PC-3 (cell line): ENCODE results near the gene TPRG1. TPM values are rescaled to one million over a fixed set of nuclear protein-coding genes. Genes with fewer than 3 reads are reported as not detected.

ENCODE experiments used
- ATAC-seq: fragments of 200-7000 bp; cut with Tn5 transposase; 2 replicates; pipeline ENCODE4 v1.9.1; 2020; ENCODE audit warnings: mild to moderate bottlenecking, moderate library complexity
- BruUV-seq: library from RNA; stranded (reverse); fragments of 400-500 nt; replicated peaks from 2 replicates; lab custom pipeline; 2021; lab: Mats Ljungman, UMichigan
- CTCF ChIA-PET: fragments of 300-600 bp; sonication (Branson Sonifier 250); formaldehyde crosslinking; loops from one replicate; lab custom pipeline; 2022; ENCODE audit warnings: antibody characterized with exemption; lab: Charles Lee
- POLR2A ChIA-PET: fragments of 300-600 bp; sonication (Branson Sonifier 250); formaldehyde crosslinking; loops from one replicate; lab custom pipeline; 2022; ENCODE audit warnings: antibody characterized with exemption; ENCODE audit not compliant: unreplicated experiment; lab: Charles Lee
- DNase-seq: peaks from one replicate; pipeline ENCODE4 v3.0.0-alpha.2; 2015
- H2AFZ ChIP-seq: fragments of 300-600 bp; sonication (generic); 2 replicates; pipeline ENCODE4 v1.6.0; 2016; ENCODE audit warnings: antibody characterized with exemption, low read length
- H3F3A ChIP-seq: fragments of 300-600 bp; sonication (generic); one replicate; pipeline ENCODE4 v1.6.0; 2017; ENCODE audit warnings: antibody characterized with exemption, low read length, control low read depth, mild to moderate bottlenecking; ENCODE audit not compliant: unreplicated experiment
- H3K27ac ChIP-seq: fragments of 300-600 bp; sonication (generic); 2 replicates; pipeline ENCODE4 v1.5.1; 2016; ENCODE audit warnings: mild to moderate bottlenecking, low read length
- H3K27me3 ChIP-seq: fragments of 300-600 bp; sonication (generic); 2 replicates; pipeline ENCODE4 v1.6.1; 2016; ENCODE audit warnings: low read length, mixed read lengths
- H3K36me3 ChIP-seq: fragments of 300-600 bp; sonication (generic); 2 replicates; pipeline ENCODE4 v1.6.1; 2016; ENCODE audit warnings: low read depth, mixed run types, low read length, mixed read lengths
- H3K4me1 ChIP-seq: fragments of 300-600 bp; sonication (generic); 2 replicates; pipeline ENCODE4 v1.5.1; 2016; ENCODE audit warnings: low read length; ENCODE audit not compliant: insufficient read depth
- H3K4me2 ChIP-seq: fragments of 300-600 bp; sonication (generic); 2 replicates; pipeline ENCODE4 v1.6.0; 2016; ENCODE audit warnings: low read length
- H3K4me3 ChIP-seq: fragments of 300-600 bp; sonication (generic); 2 replicates; pipeline ENCODE4 v1.5.1; 2016; ENCODE audit warnings: mild to moderate bottlenecking, low read length, mixed read lengths
- H3K79me2 ChIP-seq: fragments of 300-600 bp; sonication (generic); 2 replicates; pipeline ENCODE4 v1.6.1; 2017; ENCODE audit warnings: low read length, mixed read lengths
- H3K9ac ChIP-seq: fragments of 300-600 bp; sonication (generic); 2 replicates; pipeline ENCODE4 v1.6.0; 2016; ENCODE audit warnings: mild to moderate bottlenecking, low read length
- H3K9me2 ChIP-seq: fragments of 300-600 bp; sonication (generic); replicated peaks from 2 replicates; pipeline ENCODE4 v1.6.1; 2016; ENCODE audit warnings: mixed run types, low read length, mixed read lengths
- H3K9me3 ChIP-seq: fragments of 300-600 bp; sonication (generic); 2 replicates; pipeline ENCODE4 v1.6.1; 2016; ENCODE audit warnings: low read length, mixed read lengths
- H4K20me1 ChIP-seq: fragments of 300-600 bp; sonication (generic); 2 replicates; pipeline ENCODE4 v1.6.1; 2016; ENCODE audit warnings: low read length, mixed read lengths
- EZH2 ChIP-seq: fragments of 300-600 bp; sonication (generic); IDR thresholded peaks from one replicate; pipeline ENCODE4 v1.6.1; 2017; ENCODE audit warnings: antibody characterized with exemption, mild to moderate bottlenecking, low read length; ENCODE audit not compliant: unreplicated experiment
- EZH2phosphoT487 ChIP-seq: fragments of 300-600 bp; sonication (generic); IDR thresholded peaks from 2 replicates; pipeline ENCODE4 v1.6.1; 2018; ENCODE audit warnings: mild to moderate bottlenecking, antibody characterized with exemption, low read length, borderline replicate concordance
- intact Hi-C: fragments of 100-400 bp; cut with micrococcal nuclease; formaldehyde crosslinking; loops from 2 replicates; pipeline ENCODE4 v1.9.0; 2023
- total RNA-seq: library from RNA; depleted of rRNA; stranded (reverse); fragments of >200 nt; gene quantifications from 2 replicates; pipeline ENCODE4 v1.2.3, GENCODE V29; 2014
- TF ChIP-seq, protein P1 (sequence below): fragments of 300-600 bp; sonication (generic); conservative IDR thresholded peaks from 2 replicates; pipeline ENCODE4 v1.5.1; 2017; ENCODE audit warnings: antibody characterized with exemption, low read depth, mild to moderate bottlenecking, low read length

The TPRG1 gene
- total RNA-seq, 1 experiment from 2014 or later = 1.2 TPM

DNA sequence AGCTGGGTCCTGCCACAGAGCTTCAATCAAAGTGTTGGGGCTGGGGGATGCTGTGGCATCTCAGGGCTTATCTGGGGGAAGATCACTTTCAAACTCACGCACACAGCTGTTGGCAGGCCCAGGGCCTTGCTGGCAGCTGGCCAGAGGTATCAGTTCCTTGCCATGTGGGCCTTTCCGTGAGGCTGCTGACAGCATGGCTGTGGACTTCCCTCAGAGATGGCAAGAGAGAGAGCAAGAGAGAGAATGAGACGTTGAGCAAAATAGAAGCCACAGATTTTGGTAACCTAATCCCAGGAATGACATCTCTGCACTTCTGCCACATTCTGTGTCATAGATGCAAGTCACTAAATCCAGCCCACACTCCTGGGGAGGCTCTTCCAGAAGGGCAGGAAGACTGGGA is 91.0 kb downstream of the TPRG1 start:
- intact Hi-C loops = no loop called here
- H2AFZ ChIP-seq = no peak overlapping the region
- peaks cover 5% of the 10 kb centered on the region for H3K4me1 ChIP-seq
- no peaks in the 10 kb centered on the region for H3K9me2 ChIP-seq
- no peak overlapping the region for H3K4me3 ChIP-seq
- H3K9ac ChIP-seq = no peak overlapping the region
- BruUV-seq = no TSS peak
- H3K9me3 ChIP-seq = no peaks in the 10 kb centered on the region
- no peak overlapping the region for H3K4me2 ChIP-seq
- no peaks in the 10 kb centered on the region for H3K36me3 ChIP-seq
- H3K27ac ChIP-seq = no peak overlapping the region
- H3K79me2 ChIP-seq = no peaks in the 10 kb centered on the region
- POLR2A ChIA-PET = no interaction called here
- H3K27me3 ChIP-seq = no peaks in the 10 kb centered on the region
- CTCF ChIA-PET = no interaction called here
- DNase-seq (no peak), ATAC-seq (no peak)
- H3F3A ChIP-seq = no peaks in the 10 kb centered on the region
- no peaks in the 10 kb centered on the region for H4K20me1 ChIP-seq
- TF ChIP-seq, protein P1, sequence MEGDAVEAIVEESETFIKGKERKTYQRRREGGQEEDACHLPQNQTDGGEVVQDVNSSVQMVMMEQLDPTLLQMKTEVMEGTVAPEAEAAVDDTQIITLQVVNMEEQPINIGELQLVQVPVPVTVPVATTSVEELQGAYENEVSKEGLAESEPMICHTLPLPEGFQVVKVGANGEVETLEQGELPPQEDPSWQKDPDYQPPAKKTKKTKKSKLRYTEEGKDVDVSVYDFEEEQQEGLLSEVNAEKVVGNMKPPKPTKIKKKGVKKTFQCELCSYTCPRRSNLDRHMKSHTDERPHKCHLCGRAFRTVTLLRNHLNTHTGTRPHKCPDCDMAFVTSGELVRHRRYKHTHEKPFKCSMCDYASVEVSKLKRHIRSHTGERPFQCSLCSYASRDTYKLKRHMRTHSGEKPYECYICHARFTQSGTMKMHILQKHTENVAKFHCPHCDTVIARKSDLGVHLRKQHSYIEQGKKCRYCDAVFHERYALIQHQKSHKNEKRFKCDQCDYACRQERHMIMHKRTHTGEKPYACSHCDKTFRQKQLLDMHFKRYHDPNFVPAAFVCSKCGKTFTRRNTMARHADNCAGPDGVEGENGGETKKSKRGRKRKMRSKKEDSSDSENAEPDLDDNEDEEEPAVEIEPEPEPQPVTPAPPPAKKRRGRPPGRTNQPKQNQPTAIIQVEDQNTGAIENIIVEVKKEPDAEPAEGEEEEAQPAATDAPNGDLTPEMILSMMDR = no peak
- no peak for TF ChIP-seq EZH2phosphoT487
- no peak for TF ChIP-seq EZH2

DNA sequence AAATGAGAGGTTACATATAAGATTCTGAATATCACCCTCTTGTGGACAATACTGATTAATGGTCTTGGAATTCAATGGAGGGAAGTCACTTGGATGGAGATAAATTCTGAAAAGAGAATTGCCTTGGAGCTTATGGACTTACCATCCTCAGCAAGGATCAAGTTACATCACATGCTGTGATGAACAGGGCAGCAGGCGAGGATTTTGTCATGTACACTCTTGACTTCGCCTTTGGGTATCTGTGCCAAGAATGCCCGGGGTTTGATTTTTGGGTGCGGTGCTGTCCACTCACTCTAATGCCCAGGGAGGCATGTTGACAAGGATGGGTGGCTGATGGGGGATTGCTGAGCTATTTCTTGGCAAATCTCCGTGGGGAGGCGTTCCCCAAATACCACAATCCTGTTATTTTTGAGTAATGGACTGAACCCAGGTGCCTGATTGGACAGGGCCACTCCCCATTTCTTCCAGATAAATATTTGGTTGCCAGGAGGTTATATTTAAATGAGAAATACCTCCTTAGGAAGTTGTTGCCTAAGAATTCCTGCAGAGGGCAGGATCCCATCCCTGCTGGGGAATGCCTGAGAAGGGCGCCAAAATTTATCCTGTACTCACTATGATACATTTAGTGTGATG is 96.3 kb downstream of the TPRG1 start:
- ChIA-PET POLR2A (interaction anchor here (1.0 to 1.3 kb wide), 2 partner anchors 30 to 245 kb away, joined by 5 read pairs; no protein-coding TSS in a partner anchor), CTCF (interaction anchor here (0.6 to 0.7 kb wide), 2 partner anchors 39 to 95 kb away, joined by 3 read pairs; no protein-coding TSS in a partner anchor)
- Histone ChIP-seq H3K4me1 (peaks cover 39% of the 10 kb centered on the region), H3K4me3 (no peak overlapping the region), H2AFZ (no peak overlapping the region), H3K27me3 (no peaks in the 10 kb centered on the region), H3K79me2 (no peaks in the 10 kb centered on the region), H3K36me3 (no peaks in the 10 kb centered on the region), H3F3A (no peaks in the 10 kb centered on the region), H3K9me3 (no peaks in the 10 kb centered on the region), H3K9ac (no peak overlapping the region), H3K4me2 (no peak overlapping the region), H3K9me2 (no peaks in the 10 kb centered on the region), H4K20me1 (no peaks in the 10 kb centered on the region), H3K27ac (peak overlapping the region; percentile 19)
- TF ChIP-seq EZH2 = no peak
- TF ChIP-seq, protein P1 = peak; percentile 58
- DNase-seq (peak; percentile 88), ATAC-seq (peak; percentile 13)
- intact Hi-C loops = no loop called here
- BruUV-seq = no TSS peak

DNA sequence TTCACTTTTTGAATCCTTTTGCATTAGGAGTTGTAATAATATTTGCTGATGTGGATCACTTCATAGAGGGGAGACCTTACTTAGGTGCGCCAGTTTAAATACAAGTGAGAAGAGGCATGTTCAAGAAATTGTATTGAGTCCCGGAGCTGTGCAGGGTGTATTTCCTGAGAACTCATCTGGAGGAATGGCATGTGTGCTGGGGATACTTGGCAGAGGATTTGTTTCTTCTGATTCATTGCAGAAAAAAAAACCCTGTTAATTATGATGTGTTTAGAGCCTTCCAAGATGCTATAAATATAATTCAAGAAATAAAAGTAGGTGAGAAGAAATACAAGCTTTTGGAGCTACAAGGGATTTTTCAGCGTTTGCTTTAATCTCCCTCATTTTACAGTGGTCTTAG is 97.6 kb downstream of the TPRG1 start:
- Histone ChIP-seq H3K9me3 (no peaks in the 10 kb centered on the region), H3K27ac (peak overlapping the region; percentile 14; the same call in 1 of the 2 replicates), H4K20me1 (no peaks in the 10 kb centered on the region), H3K9ac (no peak overlapping the region), H2AFZ (peak overlapping the region; percentile 33; the same call in 1 of the 2 replicates), H3K4me3 (no peak overlapping the region), H3K4me2 (0 out of 2 replicates have a peak overlapping the region, but pooled peaks have one; percentile 4), H3F3A (no peaks in the 10 kb centered on the region), H3K79me2 (no peaks in the 10 kb centered on the region), H3K9me2 (no peaks in the 10 kb centered on the region), H3K4me1 (peaks cover 52% of the 10 kb centered on the region), H3K27me3 (no peaks in the 10 kb centered on the region), H3K36me3 (no peaks in the 10 kb centered on the region)
- DNase-seq (peak; percentile 41), ATAC-seq (peak; percentile 6; the same call in 1 of the 2 replicates)
- no TSS peak for BruUV-seq
- intact Hi-C loops = no loop called here
- ChIA-PET POLR2A (interaction anchor here (0.6 to 0.8 kb wide), 3 partner anchors 36 to 598 kb away, joined by 3 to 11 read pairs (median 3); no protein-coding TSS in a partner anchor), CTCF (interaction anchor here (0.7 to 1.7 kb wide), 4 partner anchors 35 to 1529 kb away, joined by 3 to 8 read pairs (median 4); no protein-coding TSS in a partner anchor)
- TF ChIP-seq EZH2 = no peak
- TF ChIP-seq, protein P1 = no peak
- no peak for TF ChIP-seq EZH2phosphoT487
